Suprapubic skin (tissue), 3 donors: ENCODE results near the gene ENPP7.

Experiments
- POLR2AphosphoS5 ChIP-seq, 3 donors: sonication (generic); formaldehyde crosslinking; IDR thresholded peaks; one replicate each; pipeline ENCODE4 v1.6.1; 2017; ENCODE audit warnings: antibody characterized with exemption in 3 of 3
- TF ChIP-seq, protein P1 (sequence below), 2 donors: fragments of 200-600 bp in 1 of 2; fragments of 450-650 bp in 1 of 2; sonication (generic) in 1 of 2; IDR thresholded peaks; one replicate each; pipeline ENCODE4 v1.5.1; 2016 to 2019; ENCODE audit warnings: antibody characterized with exemption in 2 of 2, mild to moderate bottlenecking in 1 of 2, moderate library complexity in 1 of 2

DNA sequence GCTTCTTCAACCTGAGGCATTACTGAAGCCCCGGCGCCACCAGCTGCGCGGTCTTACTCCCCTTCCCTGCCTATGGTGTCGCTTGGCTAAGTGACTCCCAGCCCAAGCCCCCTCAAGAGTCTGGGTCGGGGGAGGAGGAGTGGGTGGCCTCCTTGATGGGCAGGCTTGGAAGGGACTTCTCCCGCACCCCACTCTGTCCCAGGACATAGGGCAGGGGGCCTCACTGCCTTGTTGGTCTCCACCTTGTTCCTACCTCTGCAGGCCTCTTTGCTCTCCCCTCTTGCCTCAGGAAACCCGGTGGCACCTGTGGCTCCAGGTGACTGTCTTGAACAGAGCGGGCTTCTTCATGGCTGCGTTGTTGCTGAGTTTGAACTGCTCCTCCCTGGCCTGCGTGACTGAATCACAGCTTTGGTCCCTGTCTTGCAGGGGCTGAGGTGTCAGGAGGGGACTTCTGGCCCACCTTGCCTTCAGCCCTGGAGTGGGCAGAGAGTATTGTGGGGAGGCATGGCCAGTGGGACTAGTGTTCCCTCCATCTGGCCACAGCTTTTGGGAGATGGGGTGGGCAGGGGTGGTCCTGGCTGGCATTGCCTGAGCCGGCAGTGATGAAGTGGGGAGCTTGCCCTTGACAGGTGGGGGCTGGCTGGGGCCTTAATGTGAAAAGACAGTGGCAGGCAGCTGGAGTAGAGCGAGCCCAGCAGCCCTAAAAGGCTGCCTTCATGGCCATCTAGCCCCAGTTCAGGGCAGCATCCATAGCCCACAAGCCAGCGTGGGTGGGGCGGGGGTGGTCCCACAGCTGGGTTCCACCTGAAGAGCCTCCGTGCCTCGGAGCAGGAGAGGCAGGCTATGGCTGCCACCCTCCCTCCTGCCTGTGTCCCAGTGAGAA, 54.5 kb downstream of the ENPP7 start:
- no peak for TF ChIP-seq POLR2AphosphoS5 (IDR thresholded peaks at IDR 0.05)
- TF ChIP-seq, protein P1, sequence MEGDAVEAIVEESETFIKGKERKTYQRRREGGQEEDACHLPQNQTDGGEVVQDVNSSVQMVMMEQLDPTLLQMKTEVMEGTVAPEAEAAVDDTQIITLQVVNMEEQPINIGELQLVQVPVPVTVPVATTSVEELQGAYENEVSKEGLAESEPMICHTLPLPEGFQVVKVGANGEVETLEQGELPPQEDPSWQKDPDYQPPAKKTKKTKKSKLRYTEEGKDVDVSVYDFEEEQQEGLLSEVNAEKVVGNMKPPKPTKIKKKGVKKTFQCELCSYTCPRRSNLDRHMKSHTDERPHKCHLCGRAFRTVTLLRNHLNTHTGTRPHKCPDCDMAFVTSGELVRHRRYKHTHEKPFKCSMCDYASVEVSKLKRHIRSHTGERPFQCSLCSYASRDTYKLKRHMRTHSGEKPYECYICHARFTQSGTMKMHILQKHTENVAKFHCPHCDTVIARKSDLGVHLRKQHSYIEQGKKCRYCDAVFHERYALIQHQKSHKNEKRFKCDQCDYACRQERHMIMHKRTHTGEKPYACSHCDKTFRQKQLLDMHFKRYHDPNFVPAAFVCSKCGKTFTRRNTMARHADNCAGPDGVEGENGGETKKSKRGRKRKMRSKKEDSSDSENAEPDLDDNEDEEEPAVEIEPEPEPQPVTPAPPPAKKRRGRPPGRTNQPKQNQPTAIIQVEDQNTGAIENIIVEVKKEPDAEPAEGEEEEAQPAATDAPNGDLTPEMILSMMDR (IDR thresholded peaks at IDR 0.05) = no peak
